ENCODE measurements around the gene KLF11. TPM values are rescaled to one million over a fixed set of nuclear protein-coding genes. Genes with fewer than 3 reads are reported as not detected.
"Not testable (repeated sequence)": the region's sequence is repeated elsewhere in the genome, so short reads cannot be mapped to it uniquely, and the experiment has no call there.

Gene KLF11
- total RNA-seq, 1 experiment from 2014 or later: 10.9 TPM

GRCh38 chr2:10030311-10030736, 13.0 kb upstream of the KLF11 start:
- no peaks in the 10 kb centered on the region for H3K79me2 ChIP-seq (ENCODE audit: low read depth)
- H3K36me3 ChIP-seq (ENCODE audit: low read depth): no peaks in the 10 kb centered on the region
- H3K4me1 ChIP-seq (replicated peaks; ENCODE audit: insufficient read depth): no peaks in the 10 kb centered on the region
- no peaks in the 10 kb centered on the region for H3K27me3 ChIP-seq (ENCODE audit: insufficient read depth, low read depth)
- ChIA-PET POLR2A (ENCODE audit: unreplicated experiment) (no interaction called here), CTCF (no interaction called here)
- intact Hi-C loops (cut with micrococcal nuclease; ENCODE audit: unreplicated experiment): no loop called here
- H3K9me2 ChIP-seq (ENCODE audit: insufficient read depth): no peaks in the 10 kb centered on the region
- no peak overlapping the region for H2AFZ ChIP-seq
- no peaks in the 10 kb centered on the region for H3F3A ChIP-seq (ENCODE audit: insufficient read depth, low read depth)
- no peaks in the 10 kb centered on the region for H3K9me3 ChIP-seq (ENCODE audit: insufficient read depth, low read depth)
- H3K4me3 ChIP-seq: no peak overlapping the region
- no peak overlapping the region for H3K27ac ChIP-seq
- no peak for TF ChIP-seq EZH2 (IDR thresholded peaks at IDR 0.05; ENCODE audit: low read depth)
- no TSS peak for BruUV-seq (replicated peaks)
- H3K4me2 ChIP-seq: no peak overlapping the region
- no peaks in the 10 kb centered on the region for H4K20me1 ChIP-seq (ENCODE audit: insufficient read depth)
- no peak for DNase-seq

- DNase-seq; POLR2A ChIA-PET (ENCODE audit: unreplicated experiment); H4K20me1 ChIP-seq (ENCODE audit: insufficient read depth); H3K9me3 ChIP-seq (ENCODE audit: insufficient read depth, low read depth); H3F3A ChIP-seq (ENCODE audit: insufficient read depth, low read depth); BruUV-seq (replicated peaks); H3K4me1 ChIP-seq (replicated peaks; ENCODE audit: insufficient read depth); H3K79me2 ChIP-seq (ENCODE audit: low read depth); H3K9me2 ChIP-seq (ENCODE audit: insufficient read depth); intact Hi-C loops (cut with micrococcal nuclease; ENCODE audit: unreplicated experiment); H3K4me3 ChIP-seq; H3K4me2 ChIP-seq; H3K27ac ChIP-seq; CTCF ChIA-PET; H3K27me3 ChIP-seq (ENCODE audit: insufficient read depth, low read depth); H2AFZ ChIP-seq; H3K36me3 ChIP-seq (ENCODE audit: low read depth): not testable (repeated sequence)
Measured at GRCh38 chr2:10030798-10031197, 12.6 kb upstream of the KLF11 start.

- no peaks in the 10 kb centered on the region for H3K9me2 ChIP-seq (ENCODE audit: insufficient read depth)
- no peak for DNase-seq
- no peak overlapping the region for H2AFZ ChIP-seq
- ChIA-PET POLR2A (ENCODE audit: unreplicated experiment) (interaction anchor here (0.6 kb wide), 1 partner anchor 58 kb away, joined by 3 read pairs; no protein-coding TSS in a partner anchor), CTCF (no interaction called here)
- H3F3A ChIP-seq (ENCODE audit: insufficient read depth, low read depth): no peaks in the 10 kb centered on the region
- intact Hi-C loops (cut with micrococcal nuclease; ENCODE audit: unreplicated experiment): no loop called here
- no TSS peak for BruUV-seq (replicated peaks)
- H3K27ac ChIP-seq: no peak overlapping the region
- no peak overlapping the region for H3K4me2 ChIP-seq
- no peak overlapping the region for H3K4me3 ChIP-seq
- no peak for TF ChIP-seq CTCF (conservative IDR thresholded peaks at IDR 0.05)
- TF ChIP-seq EZH2 (IDR thresholded peaks at IDR 0.05; ENCODE audit: low read depth): no peak
- no peaks in the 10 kb centered on the region for H3K9me3 ChIP-seq (ENCODE audit: insufficient read depth, low read depth)
- H3K4me1 ChIP-seq (replicated peaks; ENCODE audit: insufficient read depth): no peaks in the 10 kb centered on the region
- H3K79me2 ChIP-seq (ENCODE audit: low read depth): no peaks in the 10 kb centered on the region
- H4K20me1 ChIP-seq (ENCODE audit: insufficient read depth): no peaks in the 10 kb centered on the region
- no peaks in the 10 kb centered on the region for H3K27me3 ChIP-seq (ENCODE audit: insufficient read depth, low read depth)
- no peaks in the 10 kb centered on the region for H3K36me3 ChIP-seq (ENCODE audit: low read depth)
Measured at GRCh38 chr2:10031886-10032745, 11.2 kb upstream of the KLF11 start.

GRCh38 chr2:10032746-10033105, 10.6 kb upstream of the KLF11 start:
- H3K79me2 ChIP-seq (ENCODE audit: low read depth): no peaks in the 10 kb centered on the region
- H2AFZ ChIP-seq: no peak overlapping the region
- H3K9me2 ChIP-seq (ENCODE audit: insufficient read depth): no peaks in the 10 kb centered on the region
- no peak for TF ChIP-seq EZH2 (IDR thresholded peaks at IDR 0.05; ENCODE audit: low read depth)
- TF ChIP-seq CTCF (conservative IDR thresholded peaks at IDR 0.05): no peak
- no peaks in the 10 kb centered on the region for H3K4me1 ChIP-seq (replicated peaks; ENCODE audit: insufficient read depth)
- ChIA-PET POLR2A (ENCODE audit: unreplicated experiment) (no interaction called here), CTCF (no interaction called here)
- no peaks in the 10 kb centered on the region for H4K20me1 ChIP-seq (ENCODE audit: insufficient read depth)
- no peaks in the 10 kb centered on the region for H3K36me3 ChIP-seq (ENCODE audit: low read depth)
- no peak overlapping the region for H3K27ac ChIP-seq
- H3K27me3 ChIP-seq (ENCODE audit: insufficient read depth, low read depth): no peaks in the 10 kb centered on the region
- intact Hi-C loops (cut with micrococcal nuclease; ENCODE audit: unreplicated experiment): no loop called here
- no peaks in the 10 kb centered on the region for H3F3A ChIP-seq (ENCODE audit: insufficient read depth, low read depth)
- BruUV-seq (replicated peaks): no TSS peak
- no peaks in the 10 kb centered on the region for H3K9me3 ChIP-seq (ENCODE audit: insufficient read depth, low read depth)
- H3K4me3 ChIP-seq: no peak overlapping the region
- H3K4me2 ChIP-seq: no peak overlapping the region
- no peak for DNase-seq

All from PC-9 (cell line).